Fibroblast of skin of left quadriceps (primary cell): Measurements from ENCODE around the gene UBTF.

Source experiments
- DNase-seq, 2 experiments: peaks; one replicate each; pipeline ENCODE4 v3.0.0-alpha.2; 2013; ENCODE audit warnings: low read depth in 2 of 2

The UBTF gene

DNA sequence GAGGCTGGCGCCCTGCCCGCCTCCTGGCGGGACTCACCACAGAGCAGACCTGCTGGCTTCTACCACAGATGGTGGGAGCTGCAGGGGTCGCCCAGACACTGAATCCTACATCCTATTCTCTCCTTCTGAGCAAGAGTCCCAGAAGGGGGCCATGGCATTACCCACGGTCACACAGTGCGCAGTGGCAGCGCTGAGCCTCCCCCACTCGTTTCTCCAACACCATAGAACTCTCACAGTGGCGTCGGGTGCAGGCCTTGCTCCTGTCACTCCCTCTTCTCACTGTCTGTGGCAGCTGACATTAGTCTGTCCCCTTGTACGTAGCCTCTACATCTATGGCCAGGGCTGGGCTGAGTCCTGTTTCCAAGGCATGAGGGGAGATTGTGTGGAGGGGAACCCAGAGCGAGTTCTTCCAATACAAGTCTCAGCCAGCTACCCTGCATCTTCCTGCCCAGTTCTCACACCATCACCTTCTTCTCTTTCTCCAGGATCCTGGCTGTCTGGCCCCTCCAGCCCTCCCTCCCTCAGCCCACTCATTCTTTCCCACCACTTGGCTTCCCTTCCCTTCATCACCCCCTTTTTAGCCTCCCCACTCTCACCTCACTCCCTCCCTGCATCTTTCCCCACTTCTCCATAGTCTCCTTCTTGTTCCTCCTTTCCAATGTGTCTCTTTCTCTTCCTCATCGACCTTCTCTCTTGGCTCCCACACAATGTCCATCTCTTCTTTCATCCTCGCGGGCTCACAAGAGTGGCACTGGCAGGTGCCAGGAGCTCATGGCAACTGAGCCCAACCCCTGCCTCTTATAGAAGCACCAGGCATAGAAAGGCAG, 5.9 kb downstream of the UBTF start:
- no peak for DNase-seq

DNA sequence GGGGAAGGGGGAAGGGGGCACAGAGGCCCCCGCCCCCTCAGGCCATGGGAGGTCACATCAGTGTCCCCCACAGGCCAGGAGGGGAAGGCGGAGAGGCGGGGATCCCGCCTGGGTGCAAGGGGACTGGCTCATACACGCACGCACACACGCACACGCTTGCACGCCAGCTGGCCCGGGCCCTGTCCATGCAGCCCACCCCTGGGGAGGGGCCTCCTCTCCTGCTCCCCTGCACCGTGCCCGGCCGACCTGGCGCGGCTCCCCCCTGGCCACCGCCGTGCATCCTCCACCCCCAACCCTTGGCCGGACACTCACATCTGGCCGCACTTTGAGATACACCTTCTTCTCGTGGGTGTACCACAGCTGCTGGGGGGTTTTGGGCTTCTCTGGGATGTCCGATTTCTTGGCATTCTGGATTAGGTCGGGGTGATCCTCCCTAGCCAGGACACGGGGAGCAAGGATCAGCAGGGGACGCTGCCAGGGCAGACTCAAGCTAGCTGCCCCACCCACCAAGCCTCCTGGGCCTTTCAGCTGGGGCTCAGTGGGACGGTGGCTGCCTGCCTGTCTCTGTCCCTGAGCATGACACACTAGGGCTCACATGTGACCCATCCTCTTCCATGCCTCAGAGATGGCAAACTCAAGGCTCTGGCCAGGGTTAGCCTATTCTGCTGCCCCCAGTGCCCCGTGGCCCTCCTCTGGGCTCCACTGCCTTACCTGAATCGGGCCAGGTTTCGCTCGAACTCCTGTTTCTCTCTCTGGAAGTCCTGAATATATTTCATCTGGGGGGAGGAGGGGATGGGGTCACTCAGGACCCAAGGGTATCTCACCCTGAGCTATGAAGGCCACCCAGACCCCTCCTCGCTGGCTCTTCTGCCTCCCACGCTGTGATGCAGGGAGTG, 6.7 kb downstream of the UBTF start:
- no peak for DNase-seq

DNA sequence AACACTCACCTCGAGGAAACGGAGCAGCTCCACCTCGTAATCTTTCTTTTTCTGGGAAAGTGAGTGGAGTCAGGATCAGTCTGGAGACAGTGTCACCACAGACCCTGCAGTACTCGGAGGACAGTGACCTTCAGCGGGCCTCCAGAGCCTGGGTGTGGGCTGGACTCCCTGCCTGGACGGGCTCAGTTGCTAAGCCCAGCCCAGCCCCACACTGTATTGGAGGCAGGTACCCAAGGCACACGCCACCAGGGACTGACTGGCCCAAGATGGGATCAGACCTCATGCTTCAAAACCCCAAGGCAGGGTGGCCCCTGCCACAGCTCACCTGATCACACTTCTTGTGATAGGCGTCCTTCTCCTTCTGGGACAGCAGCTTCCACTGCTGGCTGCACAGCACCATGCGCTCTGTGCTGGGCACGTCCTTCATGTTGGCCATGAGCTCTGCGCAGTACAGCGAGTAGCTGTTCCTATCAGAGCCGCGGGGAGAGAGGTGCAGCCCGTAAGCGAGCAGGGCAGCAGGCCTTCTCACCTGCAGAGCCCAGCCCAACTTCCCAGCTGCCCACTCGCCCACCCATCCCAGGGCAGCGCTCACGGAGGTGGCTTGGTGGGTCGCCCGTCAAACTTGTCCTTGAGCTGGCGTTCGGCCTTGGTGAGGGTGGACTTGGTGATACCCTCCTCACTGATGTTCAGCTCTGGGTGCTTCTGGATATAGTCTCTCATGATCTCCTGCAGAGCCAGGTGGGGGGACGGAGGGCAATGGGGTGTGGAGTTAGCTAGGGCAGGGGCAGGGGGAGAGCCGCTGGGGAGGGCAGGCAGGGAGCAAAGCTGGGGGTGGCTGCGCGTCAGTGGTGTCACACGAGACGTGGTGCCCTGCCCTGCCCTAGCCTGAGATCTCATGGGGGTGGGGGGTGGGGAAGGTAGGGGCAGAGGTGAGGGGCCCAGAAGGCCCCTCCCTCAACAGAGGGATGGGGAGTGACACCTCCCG, 7.9 kb downstream of the UBTF start:
- no peak for DNase-seq

DNA sequence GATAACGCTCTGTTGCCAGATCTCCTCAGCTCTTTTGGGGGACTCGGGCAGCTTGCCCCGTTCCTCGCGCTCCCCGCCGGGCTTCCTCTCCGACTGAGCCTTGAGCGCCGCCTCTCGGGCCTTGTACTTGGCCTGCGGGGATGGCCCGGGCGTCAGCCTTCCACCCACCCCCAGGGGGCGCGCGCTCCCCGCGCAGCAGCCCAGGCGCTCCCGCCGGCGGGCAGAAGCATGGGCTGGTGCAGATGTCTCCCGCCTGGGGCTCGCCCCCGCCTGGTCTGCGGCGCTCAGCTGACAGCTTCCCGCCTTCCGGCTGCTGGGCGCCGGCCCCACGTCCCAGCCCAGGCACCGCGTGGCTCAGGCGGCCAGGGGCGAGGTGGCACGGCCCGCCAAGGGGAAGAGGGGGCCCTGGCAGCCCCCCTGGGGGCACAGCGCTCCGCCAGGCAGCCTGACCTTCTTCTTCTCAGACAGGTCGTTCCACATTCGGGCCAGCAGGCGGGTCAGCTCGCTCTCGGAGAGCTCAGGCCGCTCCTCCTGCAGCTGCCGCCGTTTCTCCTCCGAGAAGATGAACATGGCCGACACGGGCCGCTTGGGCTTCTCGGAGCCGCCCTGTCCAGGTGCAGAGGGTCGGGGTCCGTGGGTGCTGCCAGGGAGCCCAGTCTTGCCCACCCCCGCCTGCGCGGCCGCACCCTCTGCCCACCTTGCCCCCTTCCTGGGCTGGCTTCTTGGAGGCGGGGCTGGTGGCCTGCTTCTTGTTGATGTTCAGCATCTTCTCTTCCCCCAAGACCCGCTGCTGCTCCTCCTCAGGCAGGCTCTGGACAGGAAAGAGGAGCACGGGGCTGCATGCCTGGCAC, 8.9 kb downstream of the UBTF start:
- DNase-seq, result peak; percentile 62 to 69

DNA sequence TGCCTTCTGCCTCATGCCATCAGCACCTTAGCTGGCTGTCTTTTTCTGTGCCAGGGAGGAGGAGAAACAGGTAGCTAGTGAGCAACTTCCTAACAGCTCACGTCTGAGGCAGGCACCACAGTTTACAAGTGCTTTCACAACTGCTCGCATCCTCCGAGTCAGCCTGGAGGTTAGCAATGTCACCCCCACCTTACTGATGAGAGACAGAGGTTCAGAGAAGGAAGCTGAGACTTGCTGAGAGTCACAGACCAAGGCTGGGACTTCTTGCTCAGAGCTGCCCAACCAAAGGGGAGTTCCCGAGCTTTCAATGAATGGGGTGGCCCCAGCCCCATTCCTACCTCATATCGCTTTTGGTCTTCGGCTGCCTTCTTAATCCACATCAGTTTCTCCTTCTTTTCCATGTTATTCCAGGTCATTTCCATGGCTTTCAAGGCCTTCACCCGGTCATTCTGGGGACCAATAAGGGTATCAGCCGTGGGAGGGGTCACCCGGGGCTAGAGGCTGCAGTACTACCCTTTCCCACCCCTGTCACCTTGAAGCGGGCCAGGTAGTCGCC, 9.6 kb downstream of the UBTF start:
- no peak for DNase-seq

DNA sequence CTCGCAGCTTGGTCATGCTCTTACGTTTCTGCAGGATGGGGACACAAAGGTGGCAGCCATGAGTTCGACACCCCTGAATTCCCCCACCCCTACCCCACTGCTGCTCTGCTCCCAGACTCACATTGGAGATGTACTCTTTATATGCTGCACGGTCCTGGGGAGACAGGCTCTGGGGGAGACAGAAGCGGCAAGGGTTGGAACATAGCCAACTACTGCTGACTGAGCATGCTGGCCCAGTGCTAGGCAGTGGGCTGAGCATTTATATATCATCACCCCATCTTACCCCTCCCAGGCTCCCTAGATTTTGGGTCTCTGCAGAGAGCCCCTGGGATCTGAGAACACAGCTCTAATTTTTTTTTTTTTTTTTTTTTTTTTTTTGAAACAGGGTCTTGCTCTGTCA, 11.7 kb downstream of the UBTF start:
- no peak for DNase-seq

DNA sequence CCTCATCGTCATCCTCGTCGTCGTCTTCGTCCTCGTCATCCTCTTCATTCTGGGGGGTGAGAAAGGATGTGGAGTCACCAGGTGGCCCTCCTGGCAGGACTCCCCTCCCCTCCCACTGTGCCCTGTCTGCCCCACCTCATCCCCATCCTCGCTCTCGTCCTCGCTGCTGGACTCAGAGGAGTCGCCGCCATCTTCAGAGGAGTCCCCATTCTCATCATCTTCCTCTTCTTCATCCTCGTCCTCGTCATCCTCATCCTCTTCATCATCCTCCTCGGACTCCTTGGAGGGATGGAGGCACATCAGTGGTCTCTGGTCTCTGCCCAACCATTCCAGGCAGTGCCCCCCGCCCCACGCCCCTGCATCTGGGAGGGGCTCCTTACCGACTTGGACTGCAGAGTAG, 12.2 kb downstream of the UBTF start:
- DNase-seq, result no peak

DNA sequence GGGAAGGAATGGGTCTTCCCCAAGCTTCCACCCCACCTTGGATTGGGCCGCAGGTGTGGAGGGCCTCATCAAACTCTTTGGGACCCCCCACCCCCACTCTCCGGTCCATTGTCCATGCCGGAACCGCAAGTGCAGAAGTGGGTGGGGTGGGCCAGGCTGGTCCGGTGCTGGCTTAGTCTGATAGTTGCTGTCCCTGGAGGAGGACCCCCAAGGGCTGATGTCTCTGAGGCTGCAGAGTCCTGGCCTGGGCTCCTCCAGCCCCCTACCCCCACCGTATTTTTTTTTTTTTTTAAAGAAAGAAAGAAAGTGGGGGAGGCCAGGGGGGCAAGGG, 12.7 kb downstream of the UBTF start:
- DNase-seq, result no peak

DNA sequence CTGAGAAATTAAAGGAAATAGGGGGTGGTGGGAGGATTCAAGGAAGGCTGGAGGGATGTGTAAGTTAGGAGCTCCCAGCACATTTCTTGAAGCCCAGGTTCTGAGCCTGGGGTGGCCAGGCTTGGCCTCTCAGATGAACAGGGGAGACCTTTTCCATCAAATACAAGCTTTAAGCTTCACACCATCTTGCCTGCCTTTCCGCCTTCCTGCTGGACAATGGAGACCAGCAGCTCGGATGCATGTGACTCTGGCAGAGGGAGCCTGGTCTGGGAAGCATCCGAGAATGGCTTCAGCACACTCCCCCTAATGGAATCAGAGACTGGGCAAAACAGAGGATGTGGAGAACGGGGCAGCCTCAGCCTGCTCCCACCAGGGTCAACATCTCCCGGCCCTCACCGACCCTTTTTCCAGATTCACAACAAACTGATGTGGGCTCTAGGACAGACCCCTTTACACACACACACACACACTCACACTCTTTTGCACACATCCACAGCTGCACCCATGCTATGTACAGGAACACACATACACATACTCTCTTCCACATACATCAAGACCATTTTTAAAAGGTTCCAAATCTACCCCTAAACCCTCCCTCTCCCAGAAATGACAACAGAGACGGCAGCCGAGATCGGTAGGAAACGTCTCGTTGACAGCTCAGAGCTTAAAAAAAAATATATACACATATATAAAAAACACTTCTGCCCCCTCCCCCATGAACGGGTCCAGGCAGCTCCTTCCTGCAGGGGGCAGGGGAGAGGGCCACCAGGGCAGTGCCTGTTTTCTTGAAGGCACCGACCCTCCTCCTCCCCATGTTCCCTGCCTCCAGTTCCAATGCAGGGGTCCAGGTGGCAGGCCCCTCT, 13.3 kb downstream of the UBTF start:
- DNase-seq, result no peak

DNA sequence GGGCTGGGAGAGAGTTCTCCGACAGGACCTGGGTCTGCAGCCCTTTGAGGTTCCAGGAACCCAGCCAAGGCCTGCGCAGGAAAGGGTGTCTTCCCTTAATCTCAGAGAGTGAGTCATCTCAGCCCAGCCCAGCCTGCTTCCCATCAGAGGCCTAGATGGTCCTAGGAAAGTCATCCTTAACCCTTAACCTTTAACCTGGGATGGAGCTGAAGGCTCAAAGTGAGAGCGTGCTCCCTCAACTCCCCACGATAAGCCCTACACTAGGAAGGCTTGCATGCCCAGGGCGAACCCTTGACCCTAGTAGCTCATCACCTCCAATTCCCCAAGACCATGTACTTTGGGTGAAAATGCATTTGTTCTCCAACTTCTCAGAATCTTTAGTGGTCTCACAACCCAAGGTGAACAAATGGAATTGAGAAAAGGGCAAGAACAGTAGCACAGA, 15.0 kb downstream of the UBTF start:
- DNase-seq, result no peak

DNA sequence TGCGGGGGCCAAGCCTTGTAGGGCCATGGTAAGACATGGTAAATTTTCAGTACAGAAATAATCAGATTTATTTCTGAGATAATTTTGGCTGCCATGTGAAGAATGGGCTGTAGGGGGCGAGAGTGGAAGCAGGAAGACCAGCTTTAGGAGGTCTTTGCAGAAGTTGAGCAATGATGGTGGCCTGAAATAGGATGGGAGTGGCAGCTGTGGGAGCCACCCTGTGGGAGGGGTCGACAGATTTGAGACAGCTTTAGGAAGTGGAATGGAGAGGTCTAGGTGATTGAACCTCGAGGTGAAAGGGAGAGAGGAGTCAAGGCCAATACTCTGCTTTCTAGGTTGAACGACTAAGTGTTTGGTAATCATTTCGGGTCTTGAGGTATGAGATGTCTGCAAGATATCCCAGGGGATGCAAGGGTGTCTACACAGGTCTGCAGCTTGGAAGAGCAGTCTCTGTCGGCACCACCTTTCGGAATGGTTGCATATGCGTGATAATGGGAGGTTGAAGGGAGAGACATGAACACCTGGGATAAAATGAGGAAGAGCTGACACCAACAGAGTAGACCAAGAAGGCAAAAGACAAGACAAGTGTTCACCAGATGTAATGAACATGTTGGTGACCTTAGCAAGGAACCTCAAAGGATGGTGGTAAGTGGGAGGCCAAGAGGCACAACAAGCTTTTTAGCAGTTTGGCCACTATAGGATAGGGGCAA, 15.6 kb downstream of the UBTF start:
- no peak for DNase-seq

DNA sequence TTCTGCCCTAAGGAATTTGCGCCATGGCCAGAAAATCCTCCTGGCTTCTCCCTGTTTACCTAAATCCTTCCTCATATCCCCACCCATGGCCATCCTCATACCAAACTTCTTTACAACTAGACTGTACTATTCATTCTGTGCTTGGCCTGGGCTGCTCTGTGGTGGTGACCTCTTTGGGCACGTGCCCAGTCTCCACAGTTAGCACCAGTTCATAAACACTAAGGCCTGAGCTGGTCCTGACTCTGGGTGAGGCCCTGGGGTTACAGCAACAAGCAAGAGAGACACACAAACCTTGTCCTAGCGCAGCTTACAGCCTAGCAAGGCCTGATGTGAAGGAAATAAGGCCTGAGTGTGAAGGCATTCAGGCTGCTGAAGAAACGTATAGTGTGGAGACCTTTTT, 16.7 kb downstream of the UBTF start:
- no peak for DNase-seq

DNA sequence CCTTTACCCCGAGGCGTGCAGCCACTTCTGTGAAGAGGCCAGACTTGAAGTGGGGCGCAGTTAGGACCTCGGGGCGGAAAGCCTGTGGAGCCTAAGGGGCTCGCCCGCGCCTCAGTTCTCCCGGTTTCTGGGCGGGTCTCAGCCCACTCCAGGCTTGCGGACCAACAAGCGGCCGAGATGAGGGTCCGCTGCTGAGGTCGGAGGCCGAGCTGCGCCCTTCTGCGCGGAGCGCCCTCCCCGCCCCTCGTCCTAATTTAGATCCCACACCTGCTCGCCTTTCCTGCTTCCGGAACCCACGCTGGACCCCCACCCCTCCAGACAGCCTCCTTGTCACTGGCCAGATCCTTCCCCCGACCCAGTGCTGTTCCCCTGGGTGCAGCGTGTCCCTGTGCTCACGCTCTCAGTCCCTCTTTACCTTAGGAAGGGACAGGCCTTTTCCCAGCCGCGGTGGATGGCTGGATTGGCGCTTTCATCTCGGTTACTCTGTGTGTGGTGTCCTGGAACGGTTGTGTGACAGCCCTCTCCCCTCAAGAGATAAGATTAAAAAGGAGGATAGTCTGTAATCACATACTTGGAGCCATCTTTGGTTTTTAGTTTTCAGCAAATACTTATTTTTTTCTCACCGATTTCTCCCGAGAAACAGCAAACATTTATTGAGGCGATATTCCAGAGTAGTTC, 18.9 kb downstream of the UBTF start:
- no peak for DNase-seq

DNA sequence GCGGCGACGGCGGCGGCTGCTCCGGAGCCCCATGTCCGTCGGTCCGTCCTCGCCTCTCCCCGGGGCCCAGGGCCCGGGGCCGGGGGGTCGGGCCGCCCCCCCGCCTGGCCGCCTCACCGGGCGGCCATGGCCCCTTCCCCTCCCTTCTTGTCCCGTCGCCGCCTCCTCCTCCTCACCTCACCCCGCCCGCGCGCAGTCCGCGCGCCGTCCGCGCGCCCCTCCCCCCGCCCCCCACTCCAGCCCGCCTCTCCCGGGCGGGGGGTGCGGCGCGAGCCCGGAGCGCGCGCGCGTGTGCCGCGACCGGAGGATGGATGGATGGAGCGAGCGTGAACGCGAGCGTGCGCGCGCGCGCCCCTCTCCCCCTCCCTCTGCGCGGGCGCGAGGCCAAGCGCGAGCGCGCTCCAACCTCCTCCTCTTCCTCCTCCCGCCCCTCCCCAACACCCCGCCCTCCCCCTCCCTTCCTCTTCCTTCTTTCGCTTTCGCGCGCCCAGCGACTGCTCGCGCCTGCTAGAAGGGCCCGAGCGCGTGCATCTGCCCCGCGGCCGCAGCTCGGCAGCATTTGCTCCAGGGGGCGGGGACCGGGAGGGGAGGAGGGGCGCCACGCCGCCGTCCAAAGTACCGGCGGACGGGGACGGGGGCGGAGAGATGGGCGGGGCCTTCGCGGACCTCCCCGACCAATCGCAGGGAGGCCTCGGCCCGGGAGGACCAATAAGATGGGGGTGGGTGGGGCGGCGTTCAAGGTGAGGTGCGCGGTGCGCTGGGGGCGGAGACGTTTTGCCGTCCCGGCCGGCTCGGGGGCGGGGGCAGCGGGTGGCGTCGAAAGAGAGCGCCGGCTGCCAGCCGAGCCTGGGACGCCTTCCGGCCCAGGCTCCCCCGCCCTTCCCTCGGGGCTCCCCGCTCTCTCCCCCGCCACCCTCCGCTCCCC, 19.7 kb downstream of the UBTF start, which contains the start of gene ATXN7L3:
TSS of gene ATXN7L3 (minus strand) at position 332 of the 925 bp plus-strand sequence. CDS start 1,814 bp downstream, outside the sequence.
- peak; percentile 97 for DNase-seq

DNA sequence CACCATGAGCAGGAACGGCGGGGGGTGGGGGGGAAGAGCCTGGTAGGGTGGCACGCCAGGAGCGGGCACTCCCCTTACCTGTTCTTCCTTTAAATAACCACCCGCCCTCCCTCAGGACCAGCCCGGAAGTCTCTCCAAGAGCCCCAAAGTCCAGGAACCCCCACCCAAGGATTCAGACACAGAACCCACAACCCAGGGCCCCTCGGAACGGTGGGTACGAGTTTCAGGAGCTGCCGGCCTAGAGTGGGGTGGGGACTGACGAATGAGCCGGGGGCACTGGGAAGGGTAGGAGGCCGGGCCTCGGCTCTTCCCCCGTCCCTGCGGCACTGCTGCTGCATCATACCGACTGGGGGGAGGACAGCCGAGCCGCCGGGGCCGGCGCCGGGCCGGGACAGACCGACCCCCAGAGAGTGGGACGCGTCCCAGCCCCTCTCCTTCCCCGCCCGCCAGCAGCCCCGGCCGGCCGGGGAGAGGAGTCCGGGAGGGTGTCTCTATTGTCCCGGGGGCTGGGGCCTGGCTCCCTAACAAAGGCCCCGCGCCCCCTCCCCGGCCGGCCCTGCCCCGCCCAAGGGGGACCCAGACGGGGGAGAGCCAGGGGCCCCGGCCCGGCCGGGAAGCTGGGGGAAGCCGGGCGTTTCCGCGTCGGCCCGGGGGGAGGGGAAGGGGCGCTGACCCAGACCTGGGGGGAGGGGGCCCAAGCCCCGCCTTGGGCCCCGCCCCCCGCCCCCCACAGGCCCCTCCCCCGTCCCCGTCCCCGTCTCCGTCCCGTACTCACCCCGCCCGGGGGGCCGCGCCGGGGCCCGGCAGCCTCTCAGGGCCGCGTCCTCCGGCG, 20.5 kb downstream of the UBTF start:
- DNase-seq, result no peak
